GM12892 (cell line): Measurements from ENCODE around the gene DTD1.

Experiments
- POLR2A ChIP-seq: IDR thresholded peaks from 2 replicates; pipeline ENCODE4 v1.6.1; 2011; ENCODE audit warnings: low read depth, low read length, control low read depth
- POLR2AphosphoS5 ChIP-seq: IDR thresholded peaks from 2 replicates; pipeline ENCODE4 v1.6.1; 2011; ENCODE audit warnings: low read depth, low read length, control low read depth
- TAF1 ChIP-seq: IDR thresholded peaks from 2 replicates; pipeline ENCODE4 v1.6.1; 2011; ENCODE audit warnings: low read depth, mild to moderate bottlenecking, control low read depth, low read length, borderline replicate concordance

DNA sequence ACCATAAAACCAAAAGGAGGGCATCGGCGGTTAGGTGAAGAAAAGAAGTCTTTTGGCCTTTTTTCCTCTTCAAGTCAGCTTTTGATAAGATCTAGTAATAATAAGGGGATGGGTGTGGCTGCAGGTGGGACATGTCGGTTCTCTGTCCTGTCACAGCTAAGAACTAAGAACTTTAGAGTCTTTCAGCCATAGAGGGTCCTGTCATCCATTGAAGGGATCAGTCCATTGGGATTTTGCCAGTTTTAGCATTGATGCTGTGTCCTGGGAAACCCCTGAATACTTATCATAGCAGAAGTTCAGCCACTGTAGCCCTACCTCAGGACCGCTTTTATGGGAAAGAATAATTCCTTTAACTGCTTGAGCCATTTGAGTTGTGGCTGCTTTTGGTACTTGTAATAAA lies 207.5 kb downstream of the DTD1 start:
- TF ChIP-seq POLR2AphosphoS5 (no peak), TAF1 (no peak), POLR2A (no peak)
